LNCaP clone FGC (cell line): ENCODE results near the gene MACROD2.

ENCODE experiments used
- DNase-seq: peaks from one replicate; pipeline ENCODE4 v3.0.0-alpha.2; 2011; ENCODE audit warnings: low read depth
- H3K4me3 ChIP-seq: 2 replicates; pipeline ENCODE4 v1.5.1; 2011; ENCODE audit warnings: mild to moderate bottlenecking, low read depth, low read length, control low read depth
- CTCF ChIP-seq: IDR thresholded peaks from 2 replicates; pipeline ENCODE4 v1.5.1; 2012; ENCODE audit warnings: mild to moderate bottlenecking; ENCODE audit not compliant: control insufficient read depth, insufficient read depth; ENCODE audit errors: extremely low read depth

Gene MACROD2

GRCh38 chr20:16013631-16014030 lies 2018.3 kb downstream of the MACROD2 start:
- DNase-seq = no peak
- TF ChIP-seq CTCF = no peak

GRCh38 chr20:16014436-16014835 lies 2019.1 kb downstream of the MACROD2 start:
- no peak for TF ChIP-seq CTCF
- DNase-seq = no peak
- no peak overlapping the region for H3K4me3 ChIP-seq

More at GRCh38 chr20:16013631-16014030, 2018.3 kb downstream of the MACROD2 start:
- no peak overlapping the region for H3K4me3 ChIP-seq

- no peak for DNase-seq
- no peak for TF ChIP-seq CTCF
- no peak overlapping the region for H3K4me3 ChIP-seq
These were observed 2022.3 kb downstream of the MACROD2 start for GRCh38 chr20:16017656-16018055.

- no peak overlapping the region for H3K4me3 ChIP-seq
- TF ChIP-seq CTCF = no peak
- no peak for DNase-seq
These were observed 2023.6 kb downstream of the MACROD2 start for GRCh38 chr20:16018881-16019280.

GRCh38 chr20:16020971-16021370 lies 2025.7 kb downstream of the MACROD2 start:
- no peak for TF ChIP-seq CTCF
- no peak overlapping the region for H3K4me3 ChIP-seq
- no peak for DNase-seq

- H3K4me3 ChIP-seq = no peak overlapping the region
- no peak for DNase-seq
- no peak for TF ChIP-seq CTCF
These were observed 2029.8 kb downstream of the MACROD2 start for GRCh38 chr20:16025084-16025483.

GRCh38 chr20:16027686-16028085 lies 2032.4 kb downstream of the MACROD2 start:
- H3K4me3 ChIP-seq = no peak overlapping the region
- no peak for TF ChIP-seq CTCF
- no peak for DNase-seq
